Effector CD4-positive, alpha-beta T cell (primary cell): ENCODE measurements around the gene ZDHHC24.
"Not testable (repeated sequence)": the region's sequence is repeated elsewhere in the genome, so short reads cannot be mapped to it uniquely, and the experiment has no call there.

Source experiments
- DNase-seq: peaks from one replicate; pipeline ENCODE4 v3.0.0-alpha.2; 2020

Gene ZDHHC24

DNA sequence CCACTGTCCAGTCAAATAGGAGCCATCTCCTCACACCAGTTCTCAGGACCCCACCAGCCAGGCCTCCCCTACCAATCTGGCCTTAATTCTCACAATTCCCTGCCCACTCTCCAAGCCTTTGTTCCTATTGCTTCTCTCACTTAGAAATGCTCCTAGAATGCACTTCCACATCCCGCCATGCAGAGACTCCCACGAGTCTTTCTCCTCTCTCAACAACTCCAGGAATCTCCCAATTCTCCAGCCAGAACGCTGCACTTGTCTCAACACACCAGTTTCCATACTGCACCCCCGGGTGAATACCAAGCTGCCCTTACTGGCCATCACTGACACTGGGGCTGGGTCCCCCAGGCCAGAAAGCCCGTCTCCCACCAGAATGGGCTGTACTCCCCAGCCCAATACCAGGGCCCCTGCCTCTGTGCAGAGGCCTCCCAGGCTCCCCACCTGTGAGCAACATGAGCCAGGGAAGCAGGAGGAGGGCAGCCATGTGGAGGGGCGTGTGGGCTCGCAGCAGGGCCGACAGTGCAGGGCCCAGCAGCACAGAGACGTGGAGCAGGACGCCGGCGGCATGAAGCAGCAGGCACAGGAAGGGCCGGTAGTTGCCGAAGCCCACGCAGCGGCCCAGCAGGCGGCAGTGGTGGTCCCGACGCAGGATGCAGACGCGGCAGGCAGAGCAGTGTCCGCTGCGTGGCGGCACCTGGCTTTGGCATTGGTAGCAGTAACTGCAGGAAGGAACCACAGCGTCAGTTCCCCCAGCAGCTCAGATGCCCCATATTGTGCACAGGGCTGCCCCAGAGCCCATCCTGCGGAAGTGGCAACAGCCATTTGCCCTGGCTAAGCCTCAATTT, 2.4 kb downstream of the ZDHHC24 start:
- DNase-seq = peak; percentile 48

GRCh38 chr11:66542362-66542761, 3.5 kb downstream of the ZDHHC24 start:
- DNase-seq = no peak

GRCh38 chr11:66541892-66542291, 4.0 kb downstream of the ZDHHC24 start:
- DNase-seq = no peak

DNA sequence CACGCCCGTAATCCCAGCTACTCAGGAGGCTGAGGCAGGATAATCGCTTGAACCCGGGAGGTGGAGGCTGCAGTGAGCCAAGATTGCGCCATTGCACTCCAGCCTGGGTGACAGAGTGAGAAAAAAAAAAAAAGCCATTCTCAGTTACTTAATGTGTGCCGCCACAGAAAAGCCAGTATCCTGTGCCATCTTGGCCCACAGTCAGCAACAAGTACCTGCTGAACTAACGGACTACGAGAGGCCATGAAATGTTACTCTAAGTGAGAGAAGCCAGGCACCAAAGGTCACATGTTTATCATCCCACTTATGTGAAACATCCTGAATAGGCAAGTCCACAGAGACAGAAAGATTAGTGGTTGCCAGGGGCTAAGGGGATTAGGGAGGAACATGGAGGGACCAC, 5.2 kb downstream of the ZDHHC24 start:
- DNase-seq = not testable (repeated sequence)

GRCh38 chr11:66539870-66540213, 6.0 kb downstream of the ZDHHC24 start:
- no peak for DNase-seq

DNA sequence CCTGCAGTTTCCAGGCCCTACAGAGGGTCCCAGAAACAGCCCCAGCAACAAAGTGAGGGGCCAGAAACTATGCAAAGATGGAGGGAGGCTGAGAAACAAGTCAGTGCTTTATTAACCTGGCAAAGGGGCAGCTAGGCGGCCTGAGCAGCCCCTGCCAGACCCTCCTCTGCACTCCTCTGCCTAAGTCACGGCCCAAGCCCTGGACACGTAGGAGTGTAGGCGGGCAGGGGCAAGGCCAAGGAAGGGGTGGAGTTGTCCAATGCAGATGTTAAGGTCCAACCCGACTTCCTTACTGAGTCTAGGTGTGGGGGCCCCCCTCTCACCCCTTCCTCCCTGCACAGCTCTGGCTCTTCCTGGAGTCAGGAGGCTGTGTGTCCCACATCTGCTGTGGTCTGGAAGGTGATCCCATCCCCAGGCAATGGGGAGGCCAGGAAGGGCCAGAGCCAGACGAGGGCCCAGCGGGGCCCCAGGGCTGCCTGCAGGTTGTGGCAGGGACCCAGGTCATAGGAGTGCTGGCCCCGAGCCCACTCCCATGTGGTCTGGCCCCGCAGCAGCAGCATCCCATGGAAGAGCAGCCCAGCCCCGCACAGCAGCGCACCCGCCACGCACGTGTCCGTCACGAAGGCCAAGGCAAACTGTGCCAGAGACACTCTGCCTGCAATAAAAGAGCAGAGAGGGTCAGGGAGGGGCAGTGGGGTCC, 6.5 kb downstream of the ZDHHC24 start:
- no peak for DNase-seq

- DNase-seq = no peak
Measured at GRCh38 chr11:66532784-66533183, 13.1 kb downstream of the ZDHHC24 start.

DNA sequence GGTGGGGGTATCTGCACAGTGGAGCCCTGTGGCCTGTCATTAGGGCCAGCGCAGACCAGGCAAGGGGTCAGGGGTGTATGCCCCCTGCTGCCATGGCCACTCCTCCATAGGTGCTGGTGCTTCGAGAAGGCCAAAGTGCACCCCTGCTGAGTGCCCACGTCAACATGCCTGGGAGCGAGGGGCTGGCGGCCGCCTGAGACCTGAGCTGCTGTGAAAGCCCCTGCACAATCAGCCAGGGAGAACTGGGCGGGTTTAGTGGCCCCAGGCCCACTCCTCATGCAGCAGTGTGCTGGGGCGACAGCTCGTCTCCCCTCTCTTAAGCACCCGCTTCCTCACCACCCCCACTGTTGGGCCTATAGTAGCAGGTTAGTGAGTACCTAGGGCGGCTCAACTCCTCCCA, 14.0 kb downstream of the ZDHHC24 start:
- DNase-seq = no peak

DNA sequence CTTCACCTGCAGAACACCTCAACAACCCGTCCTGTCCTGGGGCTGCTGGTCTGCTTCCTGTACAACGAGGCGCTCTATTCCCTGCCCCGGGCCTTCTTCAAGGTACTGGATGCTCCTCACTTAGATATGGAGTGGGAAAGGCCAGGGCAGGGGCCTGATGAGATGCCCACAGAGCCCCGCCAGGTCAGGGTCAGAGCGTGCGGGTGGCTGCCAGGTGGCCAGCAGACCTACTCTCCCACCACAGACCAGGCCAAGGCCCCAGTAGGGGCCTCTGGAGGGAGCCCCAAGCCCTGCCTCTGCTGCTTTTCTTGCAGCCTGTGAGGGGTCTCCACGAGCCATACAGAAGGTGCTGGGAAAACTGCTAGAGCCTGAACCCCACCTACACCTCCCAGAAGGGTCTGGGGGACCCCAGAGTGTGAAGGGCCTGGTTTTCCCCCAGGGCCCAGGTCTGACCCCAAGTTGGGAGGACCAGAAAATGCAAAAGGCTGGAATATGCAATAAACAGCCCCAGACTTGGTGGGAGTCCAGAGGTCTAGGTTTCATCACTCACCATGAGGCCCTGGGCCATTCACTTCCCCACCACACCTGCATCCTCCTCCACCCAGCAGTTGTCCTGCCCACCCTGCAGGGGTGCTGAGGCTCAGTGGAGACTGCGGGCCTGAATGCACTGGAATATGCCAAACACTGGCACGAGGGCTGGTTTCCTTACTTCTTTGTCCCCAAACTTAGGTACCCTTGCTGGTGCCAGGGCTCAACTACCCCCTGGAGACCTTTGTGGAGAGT, 14.7 kb downstream of the ZDHHC24 start:
- DNase-seq = no peak

DNA sequence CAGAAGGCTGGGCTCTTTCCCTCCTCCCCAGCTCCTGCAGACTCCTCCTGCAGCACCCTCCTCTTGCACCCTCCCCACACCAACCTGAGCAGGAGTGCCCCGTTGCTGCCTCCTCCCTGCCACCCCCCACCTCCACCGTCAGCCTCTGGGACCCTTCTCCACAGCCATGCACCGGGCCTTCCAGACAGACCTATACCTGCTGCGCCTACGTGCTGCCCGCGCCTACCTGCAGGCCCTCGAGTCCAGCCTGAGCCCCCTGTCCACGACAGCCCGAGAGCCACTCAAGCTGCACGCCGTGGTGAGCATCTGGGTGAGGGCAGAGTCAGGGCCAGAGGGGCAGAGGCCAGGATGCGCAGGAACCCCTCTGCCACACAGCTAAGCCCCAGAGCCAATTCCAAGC, 16.2 kb downstream of the ZDHHC24 start:
- DNase-seq = no peak

DNA sequence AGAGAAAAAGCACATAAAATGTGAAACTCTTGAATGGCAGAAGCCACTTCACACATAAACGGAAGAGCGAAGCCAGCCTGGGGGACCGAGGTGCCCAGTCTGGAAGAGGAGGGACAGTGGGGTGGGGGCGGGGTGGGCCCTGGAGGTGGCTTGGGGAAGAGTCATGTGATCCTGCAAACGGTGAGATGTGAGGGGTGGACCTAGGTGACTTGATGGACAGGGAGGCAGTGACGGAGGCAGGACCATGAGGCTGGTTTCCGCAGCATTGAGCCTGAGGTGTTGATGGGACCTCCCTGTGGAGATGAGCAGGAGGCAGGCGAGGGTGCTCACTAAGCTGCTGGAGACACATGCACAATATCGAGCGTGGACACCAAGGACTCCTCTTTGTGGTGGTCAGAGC, 16.8 kb downstream of the ZDHHC24 start:
- no peak for DNase-seq

GRCh38 chr11:66524304-66525040, 21.4 kb downstream of the ZDHHC24 start:
- DNase-seq = no peak

DNA sequence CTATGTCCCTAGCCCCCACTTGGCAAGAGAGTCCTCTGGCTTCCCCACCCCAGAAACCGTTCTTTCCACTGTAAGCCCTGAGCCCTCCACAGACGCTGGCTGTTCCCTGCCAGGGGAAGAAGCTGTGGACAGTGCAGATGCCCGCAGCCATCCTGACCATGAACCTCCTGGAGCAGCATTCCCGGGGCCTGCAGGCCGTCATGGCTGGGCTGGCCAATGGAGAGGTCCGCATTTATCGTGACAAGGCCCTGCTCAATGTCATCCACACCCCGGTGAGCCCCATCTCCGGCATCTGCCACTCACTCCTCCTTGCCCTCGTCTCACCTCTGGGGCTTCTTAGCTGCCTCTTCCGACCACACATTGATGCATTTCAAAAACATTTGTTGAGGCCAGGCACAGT, 22.2 kb downstream of the ZDHHC24 start:
- DNase-seq = no peak

DNA sequence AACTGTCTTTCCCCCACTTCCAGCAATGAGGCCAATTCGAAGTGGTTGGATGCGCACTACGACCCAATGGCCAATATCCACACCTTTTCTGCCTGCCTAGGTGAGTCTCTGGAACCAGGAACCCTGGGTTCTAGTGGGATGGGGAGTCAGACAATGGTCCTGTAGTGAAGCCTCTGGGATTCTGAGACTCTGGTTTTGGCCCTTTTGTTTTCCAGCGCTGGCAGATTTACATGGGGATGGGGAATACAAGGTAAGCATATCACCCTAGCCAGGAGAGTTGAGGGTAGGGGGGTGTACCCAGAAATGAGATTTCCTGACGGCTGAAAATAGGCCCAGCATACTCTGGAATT, 34.9 kb downstream of the ZDHHC24 start:
- DNase-seq = no peak

DNA sequence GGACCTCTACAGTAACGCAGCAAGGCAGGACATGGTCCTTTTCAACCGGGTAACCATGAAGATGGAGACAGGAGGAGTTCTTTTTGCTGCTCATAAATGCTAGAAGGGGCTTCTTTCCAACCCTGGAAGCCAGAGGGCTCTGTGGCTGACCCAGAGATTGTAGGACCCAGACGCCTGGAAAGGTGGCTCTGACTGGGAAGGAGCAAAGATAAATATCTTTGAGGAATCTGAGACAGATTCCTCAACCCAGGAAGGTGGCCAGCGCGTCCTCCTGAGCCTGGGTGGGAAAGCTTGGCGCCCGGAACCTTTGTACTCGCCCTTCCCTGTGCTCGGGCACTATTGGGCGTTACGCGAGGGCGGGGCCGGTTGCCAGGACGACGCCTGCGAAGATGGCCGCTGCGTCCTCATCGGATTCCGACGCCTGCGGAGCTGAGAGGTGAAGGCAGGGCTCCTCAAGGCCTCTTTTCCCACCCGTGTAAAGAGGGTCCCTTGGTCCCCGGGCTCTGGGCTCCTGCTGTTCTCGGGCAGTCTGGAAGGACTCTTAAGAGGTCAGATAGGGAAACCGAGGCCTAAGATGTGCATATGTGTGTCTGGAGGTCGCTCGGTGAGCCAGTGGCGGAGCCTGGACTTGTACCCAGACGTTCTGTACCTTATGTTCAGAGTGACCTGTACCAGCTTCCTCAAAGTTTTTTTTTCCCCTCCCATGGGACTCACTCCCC, 35.4 kb downstream of the ZDHHC24 start, which contains the start of gene BBS1:
Gene BBS1, plus strand, starts transcription at position 365 of the 719 bp plus-strand sequence. Its CDS starts 25 bp downstream, at position 390.
- peak; percentile 73 for DNase-seq

DNA sequence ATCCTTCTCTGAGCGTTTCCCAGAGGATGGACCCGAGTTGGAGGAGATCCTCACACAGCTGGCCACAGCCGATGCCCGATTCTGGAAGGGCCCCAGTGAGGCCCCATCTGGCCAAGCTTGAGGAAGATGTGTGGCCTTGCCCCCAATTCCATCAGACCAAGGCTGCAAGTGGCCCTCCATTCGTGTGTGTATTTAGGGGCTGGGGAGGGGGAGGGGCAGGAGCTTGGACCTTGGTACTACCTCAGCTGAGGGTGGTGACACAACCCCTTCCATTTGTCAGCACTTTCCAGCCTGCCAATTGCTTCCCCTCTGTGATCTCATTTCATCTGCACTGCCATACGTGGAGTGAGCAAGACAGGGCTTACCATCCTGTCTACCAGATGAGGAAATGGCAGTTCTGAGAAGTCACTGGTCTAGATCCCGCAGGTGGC, 36.7 kb downstream of the ZDHHC24 start:
- DNase-seq = no peak

DNA sequence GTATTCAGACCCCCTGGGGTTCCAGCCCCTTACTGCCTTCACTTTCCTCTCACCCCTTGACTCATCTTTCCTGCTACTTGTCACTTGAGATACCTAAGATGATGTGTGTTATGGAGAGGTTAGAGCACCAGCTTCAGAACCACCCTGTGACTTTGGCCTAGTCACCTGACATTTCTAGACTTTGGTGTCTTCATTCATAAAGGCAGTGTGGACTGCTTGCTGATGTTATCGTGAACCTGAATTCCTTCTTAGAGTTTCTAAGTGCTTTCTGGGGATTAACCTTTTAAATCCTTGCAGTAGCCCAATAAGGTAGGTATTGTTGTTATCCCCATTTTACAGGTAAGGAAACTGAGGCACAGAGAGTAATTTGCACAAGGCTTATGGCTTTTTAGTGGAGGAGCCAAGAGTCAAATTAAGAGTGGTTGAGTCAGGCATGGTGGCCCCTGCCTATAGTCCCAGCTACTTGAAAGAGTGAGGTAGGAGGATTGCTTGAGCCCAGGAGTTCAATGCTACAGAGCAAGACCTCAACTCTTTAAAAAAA, 40.5 kb downstream of the ZDHHC24 start:
- DNase-seq = no peak

GRCh38 chr11:66498506-66498905, 47.3 kb downstream of the ZDHHC24 start:
- DNase-seq = no peak

DNA sequence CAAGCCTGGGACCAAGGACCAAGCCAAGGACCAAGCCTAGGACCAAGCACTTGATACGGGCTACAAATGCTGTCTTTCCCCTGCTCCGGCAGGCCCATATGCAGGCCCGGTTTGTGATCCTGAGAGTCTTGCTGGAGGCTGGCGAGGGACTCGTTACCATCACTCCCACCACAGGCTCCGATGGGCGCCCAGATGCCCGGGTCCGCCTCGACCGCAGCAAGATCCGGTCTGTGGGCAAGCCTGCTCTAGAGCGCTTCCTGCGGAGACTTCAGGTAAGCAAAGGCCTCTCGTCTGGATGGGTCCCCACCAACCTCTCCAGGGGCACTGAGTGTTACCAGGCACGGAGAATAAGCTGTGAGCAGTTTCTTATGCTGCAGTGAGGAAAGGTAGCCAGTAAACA, 48.6 kb downstream of the ZDHHC24 start:
- DNase-seq = no peak

- DNase-seq = no peak
Measured at GRCh38 chr11:66495401-66495854, 50.4 kb downstream of the ZDHHC24 start.

- no peak for DNase-seq
Measured at GRCh38 chr11:66494935-66495334, 50.9 kb downstream of the ZDHHC24 start.

DNA sequence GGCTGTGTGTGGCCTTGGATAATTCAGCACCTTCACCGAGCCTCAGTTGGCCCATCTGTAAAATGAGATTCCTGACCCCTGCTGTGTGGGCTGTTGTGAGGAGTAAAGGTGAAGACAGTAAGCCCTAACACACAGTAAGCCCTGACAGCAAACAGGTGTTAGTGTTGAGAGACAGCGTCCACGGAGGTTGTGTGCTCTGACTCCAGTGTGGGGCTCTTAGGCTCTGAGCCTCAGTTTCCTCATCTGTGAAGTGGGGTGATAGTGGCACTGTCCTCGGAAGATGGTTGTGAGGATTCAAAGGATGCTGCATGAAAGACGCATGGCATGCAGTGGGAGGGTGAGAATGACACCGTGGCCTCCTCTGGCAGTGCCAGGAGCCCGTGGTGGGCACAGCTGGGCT, 51.4 kb downstream of the ZDHHC24 start:
- no peak for DNase-seq
